22Rv1 (cell line): Measurements from ENCODE around the gene CD1C.

Experiments
- ZFX ChIP-seq: fragments of 450-650 bp; IDR thresholded peaks from 2 replicates; pipeline ENCODE4 v1.6.1; 2017; ENCODE audit warnings: antibody characterized with exemption, borderline replicate concordance
- TF ChIP-seq, protein P1 (sequence below): fragments of 450-650 bp; IDR thresholded peaks from 2 replicates; pipeline ENCODE4 v1.5.1; 2017; ENCODE audit warnings: mild to moderate bottlenecking

DNA sequence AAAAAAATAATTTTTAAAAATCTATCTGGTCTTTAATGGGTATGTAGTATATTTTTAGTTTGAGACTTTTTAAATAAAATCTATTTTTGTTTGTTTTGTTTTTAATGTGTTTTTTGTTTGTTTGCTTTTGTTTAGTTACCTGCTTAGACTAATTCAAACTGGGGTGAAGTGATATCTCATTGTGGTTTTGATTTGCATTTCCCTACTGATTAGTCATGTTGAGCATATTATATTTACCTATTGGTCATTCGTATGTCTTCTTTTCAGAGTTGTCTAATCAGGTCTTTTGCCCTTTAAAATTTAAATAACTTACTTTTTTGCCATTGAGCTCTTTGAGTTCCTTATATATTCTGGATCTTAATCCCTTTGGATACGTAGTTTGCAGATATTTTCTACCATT, 21.3 kb downstream of the CD1C start:
- TF ChIP-seq, protein P1, sequence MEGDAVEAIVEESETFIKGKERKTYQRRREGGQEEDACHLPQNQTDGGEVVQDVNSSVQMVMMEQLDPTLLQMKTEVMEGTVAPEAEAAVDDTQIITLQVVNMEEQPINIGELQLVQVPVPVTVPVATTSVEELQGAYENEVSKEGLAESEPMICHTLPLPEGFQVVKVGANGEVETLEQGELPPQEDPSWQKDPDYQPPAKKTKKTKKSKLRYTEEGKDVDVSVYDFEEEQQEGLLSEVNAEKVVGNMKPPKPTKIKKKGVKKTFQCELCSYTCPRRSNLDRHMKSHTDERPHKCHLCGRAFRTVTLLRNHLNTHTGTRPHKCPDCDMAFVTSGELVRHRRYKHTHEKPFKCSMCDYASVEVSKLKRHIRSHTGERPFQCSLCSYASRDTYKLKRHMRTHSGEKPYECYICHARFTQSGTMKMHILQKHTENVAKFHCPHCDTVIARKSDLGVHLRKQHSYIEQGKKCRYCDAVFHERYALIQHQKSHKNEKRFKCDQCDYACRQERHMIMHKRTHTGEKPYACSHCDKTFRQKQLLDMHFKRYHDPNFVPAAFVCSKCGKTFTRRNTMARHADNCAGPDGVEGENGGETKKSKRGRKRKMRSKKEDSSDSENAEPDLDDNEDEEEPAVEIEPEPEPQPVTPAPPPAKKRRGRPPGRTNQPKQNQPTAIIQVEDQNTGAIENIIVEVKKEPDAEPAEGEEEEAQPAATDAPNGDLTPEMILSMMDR = no peak
- TF ChIP-seq ZFX = no peak
